NCI-H510A treated with DMSO at 0.1 percent for 48 hours (cell line): ENCODE results near the gene GDPD3.
"Not testable (repeated sequence)": the region's sequence is repeated elsewhere in the genome, so short reads cannot be mapped to it uniquely, and the experiment has no call there.

Experiments
- DNase-seq: peaks from one replicate; lab custom pipeline; 2025; lab: John Stamatoyannopoulos, UW

GDPD3 gene

GRCh38 chr16:30124985-30125379 is 11.6 kb upstream of the GDPD3 start:
- DNase-seq: no peak

- DNase-seq: no peak
These were observed 9.3 kb upstream of the GDPD3 start for GRCh38 chr16:30122604-30123160.

GRCh38 chr16:30121741-30122571 is 8.6 kb upstream of the GDPD3 start:
- no peak for DNase-seq

- DNase-seq: no peak
These were observed 7.2 kb upstream of the GDPD3 start for GRCh38 chr16:30120340-30121105.

- no peak for DNase-seq
These were observed 6.1 kb upstream of the GDPD3 start for GRCh38 chr16:30119428-30119827.

- no peak for DNase-seq
These were observed 4.4 kb upstream of the GDPD3 start for GRCh38 chr16:30117768-30118167.

GRCh38 chr16:30116291-30117207 is 3.2 kb upstream of the GDPD3 start:
- DNase-seq: no peak

GRCh38 chr16:30115238-30115637 is 1.9 kb upstream of the GDPD3 start:
- DNase-seq: peak; percentile 77

- DNase-seq: not testable (repeated sequence)
These were observed 1.5 kb upstream of the GDPD3 start for GRCh38 chr16:30114833-30115232.

- no peak for DNase-seq
These were observed 1.1 kb upstream of the GDPD3 start for GRCh38 chr16:30114411-30114810.

GRCh38 chr16:30113711-30114333 is 485 bp upstream of the GDPD3 start:
- DNase-seq: no peak

GRCh38 chr16:30112197-30113030 is 923 bp downstream of the GDPD3 start:
- peak; percentile 24 for DNase-seq

- DNase-seq: no peak
These were observed 2.7 kb downstream of the GDPD3 start for GRCh38 chr16:30110661-30111060.

GRCh38 chr16:30108059-30108850 is 5.1 kb downstream of the GDPD3 start:
- no peak for DNase-seq

GRCh38 chr16:30104492-30104891 is 8.8 kb downstream of the GDPD3 start:
- DNase-seq: peak; percentile 63

- DNase-seq: no peak
These were observed 9.2 kb downstream of the GDPD3 start for GRCh38 chr16:30104090-30104489.

GRCh38 chr16:30096862-30097563 is 16.3 kb downstream of the GDPD3 start:
- no peak for DNase-seq

GRCh38 chr16:30096105-30096861 is 17.1 kb downstream of the GDPD3 start, which contains the start of gene YPEL3:
Gene YPEL3 (minus strand): TSS chr16:30096213. CDS start chr16:30095482, 731 bp downstream.
- DNase-seq: peak; percentile 87
